ENCODE results near the gene NEDD8.

NEDD8 gene

DNA sequence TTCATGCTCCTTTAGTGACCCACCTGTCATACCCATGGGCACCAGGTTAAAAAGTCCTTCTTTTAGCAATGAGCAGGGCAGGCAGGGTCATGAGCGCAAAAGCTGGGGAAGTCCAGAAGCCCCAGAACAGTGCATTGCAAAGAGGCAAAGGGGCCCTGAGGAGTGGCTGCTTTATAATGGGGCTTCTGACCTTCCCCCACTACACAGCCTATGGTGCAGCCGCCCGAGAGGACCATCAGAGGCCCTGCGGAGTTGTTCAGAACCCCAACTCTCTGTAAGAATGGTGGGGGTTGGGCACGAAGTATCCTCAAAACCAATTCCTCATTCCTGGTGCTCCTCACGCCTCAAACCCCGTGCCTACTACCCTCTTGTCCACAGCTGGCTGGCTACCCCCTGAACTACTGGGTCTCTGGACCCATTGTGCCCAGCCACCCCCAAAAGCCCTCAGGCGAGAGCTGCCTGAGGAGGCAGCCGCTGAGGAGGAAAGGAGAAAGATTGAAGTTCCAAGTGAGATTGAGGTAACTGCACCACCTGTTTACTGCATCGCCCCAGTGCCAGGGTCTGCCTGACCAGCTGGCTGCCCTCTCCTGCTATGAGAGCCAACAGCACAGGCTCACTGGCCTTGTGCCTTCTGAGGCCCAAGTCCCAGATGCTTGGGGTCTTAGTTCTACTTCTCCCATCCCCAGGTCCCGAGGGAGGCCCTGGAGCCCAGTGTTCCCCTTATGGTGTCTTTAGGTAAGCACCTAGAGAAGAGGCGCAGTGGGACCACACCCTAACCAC lies 53.6 kb downstream of the NEDD8 start:
- H3K4me3 Mint-ChIP-seq, result no peak overlapping the region
- H3K9me3 Mint-ChIP-seq, result no peaks in the 10 kb centered on the region
- no peak for DNase-seq
- H3K27me3 Mint-ChIP-seq, result no peaks in the 10 kb centered on the region
- no peak for ATAC-seq
- peak overlapping the region in 1 of 2 donors; percentile 93 for H3K27ac Mint-ChIP-seq
- peaks cover 26% of the 10 kb centered on the region for H3K4me1 Mint-ChIP-seq

DNA sequence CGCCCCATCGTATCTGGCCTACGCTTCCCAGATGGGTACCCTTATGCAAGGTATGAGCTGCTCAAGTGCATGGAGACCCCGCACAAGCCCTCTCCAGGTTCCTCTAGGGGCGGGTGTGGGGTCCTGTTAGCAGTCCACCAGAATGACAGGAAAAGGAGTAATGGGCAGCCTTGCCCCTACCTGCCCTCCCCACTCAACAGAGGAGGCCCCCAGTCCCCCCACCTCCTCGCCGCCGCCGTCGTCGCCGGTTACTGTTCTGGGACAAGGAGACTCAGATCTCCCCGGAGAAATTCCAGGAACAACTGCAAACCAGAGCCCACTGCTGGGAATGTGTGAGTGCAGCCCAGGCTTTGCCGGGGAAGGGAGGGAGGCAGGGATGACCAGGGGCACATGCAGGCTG lies 54.3 kb downstream of the NEDD8 start:
- peaks cover 25% of the 10 kb centered on the region for H3K4me1 Mint-ChIP-seq
- H3K27me3 Mint-ChIP-seq, result no peaks in the 10 kb centered on the region
- ATAC-seq, result no peak
- no peak overlapping the region for H3K4me3 Mint-ChIP-seq
- peak overlapping the region in 1 of 2 donors; percentile 66 for H3K27ac Mint-ChIP-seq
- no peak for DNase-seq
- H3K9me3 Mint-ChIP-seq, result no peaks in the 10 kb centered on the region

DNA sequence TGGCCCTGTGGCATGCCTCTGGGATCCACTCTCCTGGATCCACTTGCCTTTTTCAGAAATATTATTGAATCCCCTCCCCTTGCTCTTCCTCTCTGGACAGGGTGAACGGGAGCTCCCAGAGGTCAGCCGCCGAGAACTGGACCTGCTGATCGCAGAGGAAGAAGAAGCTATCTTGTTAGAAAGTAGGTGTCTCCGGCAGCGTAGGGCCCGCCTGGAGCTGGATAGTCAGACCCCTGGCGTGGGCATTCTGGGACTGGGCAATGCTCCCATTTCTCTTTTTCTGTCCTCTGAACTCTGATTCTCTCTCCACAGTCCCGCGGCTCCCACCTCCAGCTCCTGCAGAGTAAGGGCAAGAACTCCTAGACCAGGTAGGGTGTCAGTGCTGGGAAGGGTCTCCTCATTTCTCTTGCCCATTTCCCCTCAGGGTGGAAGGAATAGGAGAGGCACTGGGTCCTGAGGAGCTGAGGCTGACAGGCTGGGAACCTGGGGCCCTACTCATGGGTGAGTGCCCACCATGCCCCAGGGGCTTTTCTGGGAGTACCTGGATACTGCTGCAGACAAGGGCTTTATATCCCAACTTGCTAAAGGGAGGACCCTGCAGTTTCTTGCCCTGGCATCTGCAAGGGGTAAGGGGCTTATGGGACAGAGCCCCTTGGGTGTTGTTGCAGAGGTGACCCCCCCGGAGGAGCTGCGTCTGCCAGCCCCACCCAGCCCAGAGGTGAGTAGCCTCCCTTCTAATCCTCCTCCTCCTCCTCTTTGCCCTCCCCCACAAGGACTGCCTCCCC lies 54.9 kb downstream of the NEDD8 start:
- no peak for DNase-seq
- Mint-ChIP-seq H3K4me1 (peaks cover 22% of the 10 kb centered on the region), H3K27ac (peak overlapping the region; percentile 66 to 77), H3K4me3 (no peak overlapping the region), H3K9me3 (no peaks in the 10 kb centered on the region), H3K27me3 (no peaks in the 10 kb centered on the region)
- ATAC-seq, result no peak

DNA sequence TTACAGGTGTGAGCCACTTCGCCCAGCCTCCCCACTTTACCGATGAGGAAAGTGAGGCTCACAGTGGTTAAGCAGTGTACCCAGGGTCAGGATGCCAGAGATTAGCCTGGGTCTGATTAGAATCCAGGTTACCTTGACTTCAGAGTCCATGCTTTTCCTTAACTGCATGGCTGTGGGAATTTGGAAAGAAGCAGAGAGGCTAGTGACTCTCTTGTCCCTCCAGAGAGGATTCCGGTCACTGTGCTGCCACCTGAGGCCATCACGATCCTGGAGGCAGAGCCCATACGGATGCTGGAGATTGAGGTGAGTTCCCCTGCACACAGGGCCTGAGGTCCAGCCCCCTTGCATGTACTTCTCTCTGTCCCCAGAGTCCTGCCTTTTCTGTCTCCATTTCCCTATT lies 55.6 kb downstream of the NEDD8 start:
- DNase-seq (no peak), ATAC-seq (no peak)
- Mint-ChIP-seq H3K27ac (no peak overlapping the region), H3K4me1 (peaks cover 22% of the 10 kb centered on the region), H3K9me3 (no peaks in the 10 kb centered on the region), H3K4me3 (no peak overlapping the region), H3K27me3 (no peaks in the 10 kb centered on the region)

DNA sequence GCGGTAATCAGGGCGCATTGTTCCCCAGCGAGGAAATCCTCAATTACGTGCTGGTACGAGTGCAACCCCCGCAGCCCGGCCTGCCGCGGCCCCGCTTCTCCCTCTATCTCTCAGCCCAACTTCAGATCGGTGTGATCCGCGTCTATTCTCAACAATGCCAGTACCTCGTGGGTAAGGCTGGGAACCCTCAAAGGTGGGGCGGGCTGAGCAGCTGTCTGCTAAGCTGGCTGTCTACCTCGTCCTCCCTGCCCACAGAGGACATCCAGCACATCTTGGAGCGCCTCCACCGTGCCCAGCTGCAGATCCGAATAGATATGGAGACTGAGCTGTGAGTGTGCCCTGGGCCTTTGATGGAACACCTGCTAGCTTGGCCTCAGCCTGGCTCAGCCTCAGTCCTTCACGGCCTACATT lies 59.3 kb downstream of the NEDD8 start:
- Mint-ChIP-seq H3K9me3 (no peaks in the 10 kb centered on the region), H3K4me3 (peak overlapping the region; percentile 34 to 95), H3K27ac (peak overlapping the region in 1 of 2 donors; percentile 65), H3K4me1 (peaks cover 32% of the 10 kb centered on the region), H3K27me3 (no peaks in the 10 kb centered on the region)
- ATAC-seq (no peak), DNase-seq (no peak)

DNA sequence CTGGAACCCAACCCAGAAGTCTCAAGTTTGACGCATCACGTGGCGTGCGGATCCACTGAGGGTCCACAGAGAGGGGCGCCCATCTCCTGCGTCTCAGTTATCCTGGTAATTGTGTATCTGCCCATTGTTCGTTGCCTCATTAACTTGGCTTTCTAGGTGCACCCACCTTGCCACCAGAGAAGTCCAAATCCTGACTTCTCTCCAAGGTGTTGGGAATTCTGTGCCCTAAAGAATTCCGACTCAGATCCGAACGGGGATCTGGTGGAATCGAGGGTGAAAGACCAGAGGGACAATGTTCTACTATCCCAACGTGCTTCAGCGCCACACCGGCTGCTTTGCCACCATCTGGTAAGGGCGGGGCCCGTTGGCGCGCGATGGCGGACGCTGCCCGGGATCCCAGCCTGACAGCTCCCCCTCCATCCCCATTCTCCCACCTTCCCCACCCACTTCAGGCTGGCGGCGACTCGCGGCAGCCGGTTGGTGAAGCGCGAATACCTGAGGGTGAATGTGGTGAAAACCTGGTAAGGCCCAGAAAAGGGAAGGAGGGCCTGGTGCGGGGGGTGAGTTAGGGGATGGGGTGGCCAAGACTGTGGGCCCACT lies 59.8 kb downstream of the NEDD8 start:
- Mint-ChIP-seq H3K27ac (peak overlapping the region; percentile 74 to 88), H3K4me1 (peaks cover 37% of the 10 kb centered on the region), H3K27me3 (no peaks in the 10 kb centered on the region), H3K4me3 (peak overlapping the region; percentile 88 to 95), H3K9me3 (no peaks in the 10 kb centered on the region)
- DNase-seq (no peak), ATAC-seq (no peak)

DNA sequence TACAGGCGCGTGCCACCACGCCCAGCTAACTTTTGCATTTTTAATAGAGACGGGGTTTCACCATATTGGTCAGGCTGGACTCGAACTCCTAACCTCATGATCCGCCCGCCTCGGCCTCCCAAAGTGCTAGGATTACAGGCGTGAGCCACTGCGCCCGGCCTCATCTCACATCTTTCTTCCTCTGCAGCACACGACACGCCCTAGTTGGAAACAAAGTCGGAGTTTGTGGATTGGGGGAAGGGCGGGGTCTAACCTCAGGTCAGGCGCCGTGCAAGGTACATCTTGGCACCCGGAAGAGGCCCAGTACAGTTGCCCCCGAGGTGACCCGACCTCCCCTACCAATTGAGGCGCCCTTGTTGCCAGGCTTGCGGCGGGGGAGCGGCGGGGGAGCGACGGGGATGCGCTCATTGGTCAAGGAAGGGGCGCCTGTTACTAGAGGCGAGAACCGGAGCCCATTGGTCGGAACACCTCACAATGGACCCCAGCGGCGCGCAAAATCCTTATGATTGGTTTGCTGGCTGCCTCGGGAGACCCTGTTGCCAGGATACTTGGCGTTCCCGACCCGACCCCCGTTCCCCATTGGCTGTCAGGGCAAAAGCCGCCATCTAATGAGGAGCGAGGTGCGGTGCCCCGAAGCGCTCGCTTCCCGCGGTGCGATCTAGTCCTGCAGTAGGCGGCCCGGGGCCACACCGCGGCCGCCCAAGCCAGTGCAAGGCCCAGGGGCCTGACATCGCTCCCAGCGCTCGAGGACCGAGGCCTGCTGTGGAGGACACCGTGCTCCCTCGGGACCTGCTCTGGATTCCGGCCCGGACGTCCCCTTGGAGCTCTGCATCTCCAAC lies 60.5 kb downstream of the NEDD8 start, which contains the start of gene REC8:
REC8 (plus strand) TSS at position 659 of the 839 bp plus-strand sequence. CDS start 473 bp downstream, outside the sequence.
- Mint-ChIP-seq H3K4me1 (peaks cover 44% of the 10 kb centered on the region), H3K9me3 (no peaks in the 10 kb centered on the region), H3K4me3 (peak within 1 kb of the TSS; percentile 88 to 95), H3K27me3 (no peaks in the 10 kb centered on the region), H3K27ac (peak within 1 kb of the TSS; percentile 74 to 92)
- ATAC-seq (peak; percentile 89), DNase-seq (peak; percentile 83 to 88)

DNA sequence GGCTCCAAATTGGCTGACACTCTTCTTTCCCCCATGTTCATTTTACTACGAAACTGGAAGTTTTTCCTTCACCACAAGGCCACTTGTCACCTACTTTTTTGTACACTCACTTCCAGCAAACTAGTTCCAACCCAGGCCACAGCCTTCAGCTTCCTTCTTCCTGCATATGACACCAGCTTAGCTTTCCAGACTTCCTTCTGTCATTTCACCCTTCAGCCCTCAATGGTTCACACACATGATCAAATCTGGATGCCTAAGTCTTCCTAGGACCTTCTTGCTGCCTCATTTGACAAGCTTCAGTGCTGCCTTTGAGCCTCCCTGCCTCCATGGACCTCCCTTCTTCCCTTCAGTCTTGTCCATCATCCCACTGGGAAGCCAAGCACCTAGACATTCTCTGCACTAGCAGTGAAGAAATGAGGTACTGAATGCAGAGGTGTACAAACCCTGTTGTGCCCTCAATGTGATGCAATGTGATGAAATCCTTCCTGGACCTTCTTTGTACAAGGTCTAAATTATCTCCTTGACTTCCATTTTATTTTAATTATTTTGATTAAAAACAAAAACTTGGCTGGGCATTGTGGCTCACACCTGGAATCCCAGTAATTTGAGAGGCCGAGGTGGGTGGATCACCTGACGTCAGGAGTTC lies 64.6 kb downstream of the NEDD8 start:
- peaks cover 77% of the 10 kb centered on the region for H3K4me1 Mint-ChIP-seq
- H3K27ac Mint-ChIP-seq, result peak overlapping the region; percentile 94 to 97
- H3K27me3 Mint-ChIP-seq, result no peaks in the 10 kb centered on the region
- no peak for ATAC-seq
- no peak overlapping the region for H3K4me3 Mint-ChIP-seq
- no peak for DNase-seq
- no peaks in the 10 kb centered on the region for H3K9me3 Mint-ChIP-seq
